Thyroid gland (tissue), 4 donors: ENCODE results near the gene NCAPD2. TPM values are rescaled to one million over a fixed set of nuclear protein-coding genes. Genes with fewer than 3 reads are reported as not detected.

Experiments used
- DNase-seq, 2 donors: peaks; one replicate each; pipeline ENCODE4 v3.0.0-alpha.2; 2019
- H3K27ac ChIP-seq, 3 donors: fragments of 200-600 bp; sonication (generic); 1 replicate in 2 of 3; 2 replicates in 1 of 3; pipeline ENCODE4 v1.5.1; 2016 to 2019; ENCODE audit warnings: mild to moderate bottlenecking in 1 of 3, moderate library complexity in 1 of 3
- H3K27me3 ChIP-seq: fragments of 200-600 bp; sonication (generic); one replicate; pipeline ENCODE4 v1.5.1; 2019
- H3K36me3 ChIP-seq, 2 donors: fragments of 200-600 bp; sonication (generic); one replicate each; pipeline ENCODE4 v1.5.1; 2016 to 2019
- H3K4me1 ChIP-seq, 2 donors: fragments of 200-600 bp; sonication (generic); one replicate each; pipeline ENCODE4 v1.5.1; 2017 to 2019
- H3K4me3 ChIP-seq, 3 donors: fragments of 200-600 bp; sonication (generic); replicated peaks in 1 of 3; 1 replicate in 2 of 3; 2 replicates in 1 of 3; pipeline ENCODE4 v1.5.1; 2016; ENCODE audit warnings: mild to moderate bottlenecking in 1 of 3
- H3K9me3 ChIP-seq: fragments of 200-600 bp; sonication (generic); one replicate; pipeline ENCODE4 v1.5.1; 2017
- CTCF ChIP-seq, 6 experiments: fragments of 200-600 bp in 3 of 6; fragments of 450-650 bp in 3 of 6; sonication (generic) in 3 of 6; IDR thresholded peaks; one replicate each; pipeline ENCODE4 v1.5.1; 2016 to 2019; ENCODE audit warnings: antibody characterized with exemption in 6 of 6, mild to moderate bottlenecking in 2 of 6, inconsistent platforms in 1 of 6, moderate library complexity in 1 of 6
- POLR2A ChIP-seq, 2 donors: fragments of 450-650 bp; IDR thresholded peaks; one replicate each; pipeline ENCODE4 v1.6.1; 2017; ENCODE audit warnings: antibody characterized with exemption in 2 of 2, mild to moderate bottlenecking in 2 of 2, moderate library complexity in 1 of 2
- WGBS, 2 donors: methylation state at CpG; one replicate each; pipeline ENCODE4 v1.1.5; 2017; 5-methylcytosine and 5-hydroxymethylcytosine counted together
- intact Hi-C: fragments of 100-400 bp; cut with DNase I; formaldehyde crosslinking; loops from one replicate; pipeline ENCODE4 v1.15.1; 2023
- total RNA-seq, 4 donors: library from RNA; depleted of rRNA; stranded (reverse); fragments of >200 nt; gene quantifications; one replicate each; pipeline ENCODE4 v1.2.3, GENCODE V29; 2016

The NCAPD2 gene
- total RNA-seq, 4 donors from 2014 or later, result 22.4 to 31.8 (median 28.6) TPM

DNA sequence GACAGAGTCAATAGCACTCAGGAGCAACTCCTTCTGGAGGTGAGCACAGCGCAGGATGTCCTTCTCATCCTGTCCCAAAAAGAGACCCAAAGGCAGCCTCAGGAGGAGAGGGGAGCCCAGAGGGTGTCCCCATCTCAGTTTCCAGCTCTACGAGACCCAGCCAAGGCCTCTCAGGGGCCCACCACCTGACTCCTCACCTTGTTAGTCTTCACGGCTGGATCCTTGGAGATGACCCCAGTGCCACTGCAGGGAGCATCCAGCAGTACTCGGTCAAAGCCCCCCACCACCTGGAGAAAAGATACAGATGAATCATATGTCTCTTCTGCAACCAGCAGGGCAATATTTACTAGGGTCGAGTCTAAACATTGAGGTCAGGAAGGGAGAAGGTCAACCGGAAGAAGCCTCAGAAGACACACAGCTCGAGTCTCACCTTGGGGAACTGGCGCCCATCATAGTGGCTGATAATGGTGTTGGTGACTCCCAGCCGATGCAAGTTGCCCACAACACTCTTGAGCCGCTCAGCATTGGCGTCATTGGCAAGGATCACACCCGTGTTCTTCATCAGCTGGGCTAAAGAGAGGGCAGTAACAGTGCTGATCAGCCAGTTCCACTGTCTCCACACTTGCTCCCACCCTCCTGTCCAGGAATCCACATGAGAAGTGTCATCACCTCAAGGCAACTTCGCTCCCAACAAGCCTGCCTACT, 66.8 kb downstream of the NCAPD2 start:
- intact Hi-C loops, result no loop called here
- Histone ChIP-seq H3K27me3 (no peaks in the 10 kb centered on the region), H3K4me3 (no peak overlapping the region), H3K27ac (peak overlapping the region in 2 of 3 donors; percentile 57 to 79), H3K9me3 (no peaks in the 10 kb centered on the region), H3K36me3 (peaks cover 43% of the 10 kb centered on the region in 2 donors), H3K4me1 (peaks cover 17% of the 10 kb centered on the region in 2 donors)
- TF ChIP-seq POLR2A (IDR thresholded peaks at IDR 0.05) (no peak), CTCF (IDR thresholded peaks at IDR 0.05) (no peak)
- 91 to 93% methylated on average over 10 to 12 of the region's 13 CpGs for WGBS, 2 donors
- DNase-seq, result no peak

DNA sequence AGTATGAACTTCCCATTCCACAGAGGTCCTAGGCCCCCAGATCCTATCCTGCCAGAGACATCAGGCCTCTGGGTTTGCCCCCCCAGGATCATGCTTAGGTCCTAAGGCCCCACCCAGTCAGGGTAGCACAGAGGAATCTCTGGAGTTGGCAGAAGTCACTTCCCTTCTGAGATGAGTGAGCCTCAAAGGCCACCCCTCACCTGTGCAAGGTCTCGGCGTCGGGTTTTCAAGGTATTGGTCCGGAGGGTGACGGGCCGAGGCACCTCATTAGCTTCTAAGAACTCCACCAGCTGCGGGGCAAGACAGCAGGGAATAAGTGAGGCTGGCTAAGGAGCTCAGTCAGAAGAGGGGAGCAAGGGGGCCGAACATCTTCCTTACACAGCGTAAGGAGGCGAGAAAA, 69.0 kb downstream of the NCAPD2 start:
- no peaks in the 10 kb centered on the region for H3K27me3 ChIP-seq
- H3K4me1 ChIP-seq, result peaks cover 24 to 28% of the 10 kb centered on the region in 2 donors
- no peak for DNase-seq
- peaks cover 38 to 41% of the 10 kb centered on the region in 2 donors for H3K36me3 ChIP-seq
- no peak overlapping the region for H3K27ac ChIP-seq
- H3K4me3 ChIP-seq, result no peak overlapping the region
- H3K9me3 ChIP-seq, result no peaks in the 10 kb centered on the region
- intact Hi-C loops, result no loop called here
- 96 to 97% methylated on average over 10 of the region's 10 CpGs for WGBS, 2 donors
- TF ChIP-seq CTCF (IDR thresholded peaks at IDR 0.05) (no peak), POLR2A (IDR thresholded peaks at IDR 0.05) (no peak)

DNA sequence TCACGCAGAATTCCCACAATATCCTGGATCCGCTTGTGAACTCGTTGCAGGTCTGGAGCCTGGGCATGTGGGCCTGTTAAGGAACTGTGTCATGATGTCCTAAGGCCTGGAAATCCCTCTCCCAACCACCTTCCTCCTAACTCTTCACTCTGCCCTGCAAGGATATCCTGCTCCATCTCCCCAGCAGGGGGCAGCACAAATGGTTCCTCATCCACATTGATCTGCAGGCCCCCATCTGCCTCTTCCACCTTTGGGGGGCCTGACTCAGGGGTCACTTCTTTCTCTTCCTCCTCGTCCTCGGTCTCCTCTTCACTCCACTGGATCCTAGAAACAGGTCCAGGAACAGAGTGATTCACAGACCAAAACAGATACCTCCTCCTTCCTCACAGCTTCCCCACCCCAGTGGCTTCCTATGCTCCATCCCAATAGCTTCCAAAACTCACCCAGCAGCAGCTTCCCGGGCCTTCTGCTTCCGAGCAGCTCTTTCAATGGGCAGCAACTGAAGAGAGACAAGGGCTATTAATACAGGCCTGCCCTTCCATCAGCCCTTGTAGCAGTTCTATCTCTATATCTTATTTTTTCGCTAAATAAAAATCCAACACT, 69.6 kb downstream of the NCAPD2 start:
- Histone ChIP-seq H3K36me3 (peaks cover 38 to 41% of the 10 kb centered on the region in 2 donors), H3K27ac (no peak overlapping the region), H3K27me3 (no peaks in the 10 kb centered on the region), H3K9me3 (no peaks in the 10 kb centered on the region), H3K4me3 (no peak overlapping the region), H3K4me1 (peaks cover 24 to 29% of the 10 kb centered on the region in 2 donors)
- DNase-seq, result peak; percentile 27 to 48
- intact Hi-C loops, result no loop called here
- peak; percentile 26 to 77 (median 48) for TF ChIP-seq CTCF (IDR thresholded peaks at IDR 0.05)
- no peak for TF ChIP-seq POLR2A (IDR thresholded peaks at IDR 0.05)
- WGBS, 2 donors, result 81 to 85% methylated on average over 8 of the region's 8 CpGs

DNA sequence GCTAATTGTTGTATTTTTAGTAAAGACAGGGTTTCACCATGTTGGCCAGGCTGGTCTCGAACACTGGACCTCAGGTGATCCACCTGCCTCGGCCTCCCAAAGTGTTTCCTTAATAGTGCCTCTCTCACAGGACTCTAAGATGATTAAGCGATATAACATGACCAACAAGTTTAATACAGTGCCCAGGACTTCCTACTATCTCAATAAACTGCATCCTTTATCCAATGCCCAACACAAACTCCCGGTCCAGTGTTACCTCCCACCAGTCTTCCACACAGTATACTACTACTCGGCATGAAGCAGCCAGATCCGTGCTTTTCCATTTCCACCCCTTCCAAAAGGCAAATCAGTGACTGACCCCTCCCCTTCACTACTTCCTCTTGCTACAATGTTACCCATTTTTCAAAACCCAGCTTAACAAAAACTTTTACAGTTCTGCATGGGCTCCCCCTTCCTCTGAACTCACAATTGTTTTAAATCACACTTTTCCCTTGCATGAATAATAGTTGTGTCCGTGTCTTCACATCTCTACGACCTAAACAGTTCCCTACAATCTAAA, 73.3 kb downstream of the NCAPD2 start:
- Histone ChIP-seq H3K4me1 (peaks cover 10 to 15% of the 10 kb centered on the region in 2 donors), H3K27ac (peak overlapping the region in 1 of 3 donors; percentile 72), H3K27me3 (no peaks in the 10 kb centered on the region), H3K4me3 (peak overlapping the region in 2 of 3 donors; percentile 38 to 76), H3K9me3 (no peaks in the 10 kb centered on the region), H3K36me3 (peaks cover 33 to 40% of the 10 kb centered on the region in 2 donors)
- intact Hi-C loops, result loop anchor here (5.0 kb wide), 1 partner anchor 35 kb away; no protein-coding TSS in a partner anchor
- DNase-seq, result no peak
- WGBS, 2 donors, result 50 to 53% methylated on average over 8 of the region's 8 CpGs
- TF ChIP-seq CTCF (IDR thresholded peaks at IDR 0.05) (no peak), POLR2A (IDR thresholded peaks at IDR 0.05) (no peak)

DNA sequence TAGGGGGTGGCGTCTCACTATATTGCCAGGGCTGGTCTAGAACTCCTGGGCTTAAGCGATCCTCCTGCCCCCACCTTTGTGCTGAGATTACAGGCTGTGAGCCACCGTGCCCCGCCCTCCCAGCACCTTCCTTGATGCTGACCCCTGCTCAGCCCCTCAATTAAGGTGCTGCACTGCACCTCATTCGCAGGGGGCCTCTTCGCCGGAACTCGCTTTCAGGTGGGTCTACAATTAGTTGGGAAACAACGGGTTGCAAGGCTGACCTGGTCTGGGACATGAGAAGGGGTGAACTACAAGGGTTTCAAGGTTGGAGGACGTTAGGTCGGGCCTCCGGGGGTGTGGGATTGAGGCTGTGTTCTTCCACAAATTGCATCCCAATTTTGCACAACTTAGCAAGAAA, 75.4 kb downstream of the NCAPD2 start:
- 93% methylated on average over 12 of the region's 12 CpGs for WGBS, 2 donors
- intact Hi-C loops, result loop anchor here (5.0 kb wide), 1 partner anchor 33 kb away; no protein-coding TSS in a partner anchor
- no peak for DNase-seq
- H3K4me3 ChIP-seq, result no peak overlapping the region
- peaks cover 44 to 49% of the 10 kb centered on the region in 2 donors for H3K36me3 ChIP-seq
- H3K27ac ChIP-seq, result no peak overlapping the region
- H3K4me1 ChIP-seq, result peaks cover 10 to 15% of the 10 kb centered on the region in 2 donors
- TF ChIP-seq CTCF (IDR thresholded peaks at IDR 0.05), result no peak
- no peak for TF ChIP-seq POLR2A (IDR thresholded peaks at IDR 0.05)
- no peaks in the 10 kb centered on the region for H3K27me3 ChIP-seq
- no peaks in the 10 kb centered on the region for H3K9me3 ChIP-seq
